ENCODE results near the gene LELP1. TPM values are rescaled to one million over a fixed set of nuclear protein-coding genes. Genes with fewer than 3 reads are reported as not detected.

The LELP1 gene
- total and polyA plus RNA-seq, 9 of the 15 experiments (the other 6 are each of a cell fraction or from before 2014, with no cell fraction given) = not detected

DNA sequence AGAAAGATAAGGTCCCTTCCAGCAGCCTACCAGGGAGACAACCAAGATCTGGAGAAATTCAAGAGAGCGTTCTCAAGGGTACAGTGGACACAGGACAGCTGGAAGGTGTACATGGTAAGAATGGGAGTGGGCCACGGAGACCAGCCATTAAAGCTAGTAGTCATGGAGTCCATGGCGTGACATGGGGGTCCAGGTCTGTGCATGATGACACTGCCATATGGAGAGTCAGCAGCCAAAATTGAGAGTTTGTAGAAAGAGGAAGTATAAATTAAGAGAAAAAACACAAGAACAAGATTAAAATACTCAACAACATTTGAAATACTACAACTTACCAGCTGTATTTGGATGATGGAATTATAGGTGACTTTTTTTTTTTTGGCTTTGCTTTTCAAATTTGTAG, 48.3 kb downstream of the LELP1 start:
- ATAC-seq (no peak), DNase-seq (ENCODE audit: extremely low read depth in 1 of 4, low spot score in 3 of 4) (no peak), FAIRE-seq (no peak)
- Histone ChIP-seq H3K27me3 (ENCODE audit: control insufficient read depth in 2 of 2, insufficient read depth in 2 of 2, low read length in 2 of 2) (peaks cover 2 to 5% of the 10 kb centered on the region in 2 experiments; a peak in 3 of 5 replicates), H4K20me1 (replicated peaks; ENCODE audit: control insufficient read depth, insufficient read depth, low read length) (no peaks in the 10 kb centered on the region), H3K9me3 (replicated peaks; ENCODE audit: control insufficient read depth, insufficient read depth, low read depth, low read length) (no peaks in the 10 kb centered on the region), H3K4me1 (replicated peaks in 1 of 2; ENCODE audit: control insufficient read depth in 2 of 2, insufficient read depth in 2 of 2, low read length in 2 of 2) (no peaks in the 10 kb centered on the region), H2AFZ (ENCODE audit: low read depth, low read length) (no peak overlapping the region), H3K79me2 (ENCODE audit: control insufficient read depth, insufficient read depth, low read length) (no peaks in the 10 kb centered on the region), H3K4me3 (no peak overlapping the region), H3K27ac (ENCODE audit: extremely low read depth, low read depth, low read length) (no peak overlapping the region), H3K9me1 (ENCODE audit: control insufficient read depth, insufficient read depth, low read length) (no peaks in the 10 kb centered on the region), H3K36me3 (ENCODE audit: control insufficient read depth, insufficient read depth, low read length) (no peaks in the 10 kb centered on the region), H3K9ac (ENCODE audit: insufficient read depth in 1 of 2, low read depth in 2 of 2, low read length in 2 of 2) (no peak overlapping the region), H3K4me2 (ENCODE audit: insufficient read depth, low read length) (no peak overlapping the region)
- BruUV-seq (replicated peaks) = no TSS peak
- ChIA-PET CTCF (ENCODE audit: low intra/inter-chr PET ratio) (interaction anchor here (0.5 kb wide), 1 partner anchor 10 kb away, joined by 3 read pairs; no protein-coding TSS in a partner anchor), POLR2A (interaction anchor here (0.6 to 0.9 kb wide), 2 partner anchors 17 to 363 kb away, joined by 3 to 5 read pairs; no protein-coding TSS in a partner anchor)
- intact Hi-C loops (cut with micrococcal nuclease) = no loop called here
- WGBS (ENCODE audit: insufficient coverage, low coverage, missing lambda C conversion rate) = 0% methylated on average over 3 of the region's 3 CpGs
- in situ Hi-C loops (cut with MboI) = no loop called here
- TF ChIP-seq ZNF444 (CRISPR knock-in tag; IDR thresholded peaks at IDR 0.05) = no peak
- no peak for TF ChIP-seq SMARCA4 (IDR thresholded peaks at IDR 0.05)
- TF ChIP-seq OTX1 (CRISPR knock-in tag; IDR thresholded peaks at IDR 0.05) = no peak
- TF ChIP-seq CEBPG (CRISPR knock-in tag; IDR thresholded peaks at IDR 0.05) = no peak
- no peak for TF ChIP-seq CEBPG (tag; conservative IDR thresholded peaks at IDR 0.05 in 1 of 2, IDR thresholded peaks at IDR 0.05 in 1 of 2)
- no peak for TF ChIP-seq ETV5 (CRISPR knock-in tag; IDR thresholded peaks at IDR 0.05; ENCODE audit: low read depth)
- no peak for TF ChIP-seq ZNF133 (CRISPR knock-in tag; IDR thresholded peaks at IDR 0.05)
- no peak for TF ChIP-seq ILK (tag; IDR thresholded peaks at IDR 0.05; ENCODE audit: borderline replicate concordance, low read depth)
- no peak for TF ChIP-seq FOS (IDR thresholded peaks at IDR 0.05; ENCODE audit: extremely low read depth, insufficient read length)
- TF ChIP-seq NCOR1 (IDR thresholded peaks at IDR 0.05) = no peak
- no peak for TF ChIP-seq XRCC4 (IDR thresholded peaks at IDR 0.05; ENCODE audit: extremely low read depth, insufficient read depth, insufficient read length)
- no peak for TF ChIP-seq HDAC2 (IDR thresholded peaks at IDR 0.05)
- TF ChIP-seq, protein P1, sequence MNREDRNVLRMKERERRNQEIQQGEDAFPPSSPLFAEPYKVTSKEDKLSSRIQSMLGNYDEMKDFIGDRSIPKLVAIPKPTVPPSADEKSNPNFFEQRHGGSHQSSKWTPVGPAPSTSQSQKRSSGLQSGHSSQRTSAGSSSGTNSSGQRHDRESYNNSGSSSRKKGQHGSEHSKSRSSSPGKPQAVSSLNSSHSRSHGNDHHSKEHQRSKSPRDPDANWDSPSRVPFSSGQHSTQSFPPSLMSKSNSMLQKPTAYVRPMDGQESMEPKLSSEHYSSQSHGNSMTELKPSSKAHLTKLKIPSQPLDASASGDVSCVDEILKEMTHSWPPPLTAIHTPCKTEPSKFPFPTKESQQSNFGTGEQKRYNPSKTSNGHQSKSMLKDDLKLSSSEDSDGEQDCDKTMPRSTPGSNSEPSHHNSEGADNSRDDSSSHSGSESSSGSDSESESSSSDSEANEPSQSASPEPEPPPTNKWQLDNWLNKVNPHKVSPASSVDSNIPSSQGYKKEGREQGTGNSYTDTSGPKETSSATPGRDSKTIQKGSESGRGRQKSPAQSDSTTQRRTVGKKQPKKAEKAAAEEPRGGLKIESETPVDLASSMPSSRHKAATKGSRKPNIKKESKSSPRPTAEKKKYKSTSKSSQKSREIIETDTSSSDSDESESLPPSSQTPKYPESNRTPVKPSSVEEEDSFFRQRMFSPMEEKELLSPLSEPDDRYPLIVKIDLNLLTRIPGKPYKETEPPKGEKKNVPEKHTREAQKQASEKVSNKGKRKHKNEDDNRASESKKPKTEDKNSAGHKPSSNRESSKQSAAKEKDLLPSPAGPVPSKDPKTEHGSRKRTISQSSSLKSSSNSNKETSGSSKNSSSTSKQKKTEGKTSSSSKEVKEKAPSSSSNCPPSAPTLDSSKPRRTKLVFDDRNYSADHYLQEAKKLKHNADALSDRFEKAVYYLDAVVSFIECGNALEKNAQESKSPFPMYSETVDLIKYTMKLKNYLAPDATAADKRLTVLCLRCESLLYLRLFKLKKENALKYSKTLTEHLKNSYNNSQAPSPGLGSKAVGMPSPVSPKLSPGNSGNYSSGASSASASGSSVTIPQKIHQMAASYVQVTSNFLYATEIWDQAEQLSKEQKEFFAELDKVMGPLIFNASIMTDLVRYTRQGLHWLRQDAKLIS (CRISPR knock-in tag; IDR thresholded peaks at IDR 0.05) = no peak
- no peak for TF ChIP-seq FOXK1 (CRISPR knock-in tag; IDR thresholded peaks at IDR 0.05; ENCODE audit: borderline replicate concordance)
- no peak for TF ChIP-seq TSC22D4 (tag; IDR thresholded peaks at IDR 0.05)
